Thoracic aorta (tissue), 2 donors: ENCODE measurements around the gene DHFR2. TPM values are rescaled to one million over a fixed set of nuclear protein-coding genes. Genes with fewer than 3 reads are reported as not detected.
A peak's percentile ranks its signal among the peaks of the same experiment; 100 is the strongest.

Experiments used
- ATAC-seq: fragments of 150-250 bp; one replicate; pipeline ENCODE4 v1.8.0; 2017; ENCODE audit warnings: low read depth; ENCODE audit not compliant: insufficient number of reproducible peaks, low FRiP score
- DNase-seq: peaks from one replicate; pipeline ENCODE4 v3.0.0-alpha.2; 2020; ENCODE audit warnings: low spot score
- H3K27ac ChIP-seq, 2 donors: fragments of 200-600 bp; sonication (generic); 1 replicate in 1 of 2; 2 replicates in 1 of 2; pipeline ENCODE4 v1.5.1; 2016; ENCODE audit warnings: mild to moderate bottlenecking in 2 of 2, moderate library complexity in 2 of 2
- H3K27me3 ChIP-seq: fragments of 200-600 bp; sonication (generic); replicated peaks from 2 replicates; pipeline ENCODE4 v1.6.0; 2016; ENCODE audit warnings: mild to moderate bottlenecking; ENCODE audit not compliant: insufficient read depth
- H3K36me3 ChIP-seq: fragments of 200-600 bp; sonication (generic); one replicate; pipeline ENCODE4 v1.5.1; 2016
- H3K4me1 ChIP-seq, 2 donors: fragments of 200-600 bp; sonication (generic); 1 replicate in 1 of 2; 2 replicates in 1 of 2; pipeline versions ENCODE4 v1.5.1 to v1.6.0; 2016; ENCODE audit warnings: low read depth in 2 of 2, mild to moderate bottlenecking in 1 of 2; ENCODE audit not compliant: control insufficient read depth in 1 of 2
- H3K4me3 ChIP-seq: fragments of 200-600 bp; sonication (generic); 2 replicates; pipeline ENCODE4 v1.5.1; 2016; ENCODE audit warnings: mild to moderate bottlenecking
- H3K9me3 ChIP-seq: fragments of 200-600 bp; sonication (generic); 2 replicates; pipeline ENCODE4 v1.5.1; 2016
- total RNA-seq, 2 donors: library from RNA; depleted of rRNA; stranded (reverse); fragments of >200 nt; gene quantifications; one replicate each; pipeline versions ENCODE4 v1.1.0 to v1.2.3, GENCODE V29; 2016
- TF ChIP-seq, protein P1 (sequence below): fragments of 200-600 bp; sonication (generic); IDR thresholded peaks from one replicate; pipeline ENCODE4 v1.5.1; 2019; ENCODE audit warnings: antibody characterized with exemption

DHFR2 gene
- total RNA-seq, 2 donors from 2014 or later: 4.5 to 8.0 TPM

DNA sequence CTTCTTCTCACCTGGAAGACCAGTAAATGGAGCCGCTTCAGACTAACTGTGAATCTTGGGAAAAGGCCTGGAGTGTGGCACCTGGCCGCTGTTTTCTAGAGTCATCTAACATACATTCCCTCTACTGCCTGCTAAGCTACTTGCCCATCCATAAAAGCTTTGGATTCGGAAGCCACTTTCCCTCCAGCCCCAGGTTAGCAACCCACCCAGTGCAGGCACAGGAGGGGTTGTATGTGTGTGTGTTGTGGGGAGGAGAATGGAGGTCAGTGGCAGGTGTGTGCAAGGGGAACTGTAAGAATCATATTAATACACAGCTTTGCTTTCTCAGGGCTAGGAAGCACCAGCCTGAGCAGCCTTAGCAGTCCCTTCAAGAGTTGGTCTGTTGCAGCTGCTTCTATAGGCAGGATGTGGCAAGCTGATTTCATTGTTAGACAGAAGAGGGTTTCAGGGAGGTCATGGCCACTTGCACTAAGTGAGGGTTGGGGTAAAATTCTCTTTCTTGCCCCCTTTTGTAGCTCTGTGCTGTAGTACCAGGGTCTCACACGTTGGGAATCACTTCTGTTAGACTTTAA, 9.1 kb upstream of the DHFR2 start:
- no peak overlapping the region for H3K4me3 ChIP-seq
- no peaks in the 10 kb centered on the region for H3K27me3 ChIP-seq
- DNase-seq: no peak
- no peaks in the 10 kb centered on the region for H3K36me3 ChIP-seq
- H3K9me3 ChIP-seq: no peaks in the 10 kb centered on the region
- no peak for ATAC-seq
- TF ChIP-seq, protein P1, sequence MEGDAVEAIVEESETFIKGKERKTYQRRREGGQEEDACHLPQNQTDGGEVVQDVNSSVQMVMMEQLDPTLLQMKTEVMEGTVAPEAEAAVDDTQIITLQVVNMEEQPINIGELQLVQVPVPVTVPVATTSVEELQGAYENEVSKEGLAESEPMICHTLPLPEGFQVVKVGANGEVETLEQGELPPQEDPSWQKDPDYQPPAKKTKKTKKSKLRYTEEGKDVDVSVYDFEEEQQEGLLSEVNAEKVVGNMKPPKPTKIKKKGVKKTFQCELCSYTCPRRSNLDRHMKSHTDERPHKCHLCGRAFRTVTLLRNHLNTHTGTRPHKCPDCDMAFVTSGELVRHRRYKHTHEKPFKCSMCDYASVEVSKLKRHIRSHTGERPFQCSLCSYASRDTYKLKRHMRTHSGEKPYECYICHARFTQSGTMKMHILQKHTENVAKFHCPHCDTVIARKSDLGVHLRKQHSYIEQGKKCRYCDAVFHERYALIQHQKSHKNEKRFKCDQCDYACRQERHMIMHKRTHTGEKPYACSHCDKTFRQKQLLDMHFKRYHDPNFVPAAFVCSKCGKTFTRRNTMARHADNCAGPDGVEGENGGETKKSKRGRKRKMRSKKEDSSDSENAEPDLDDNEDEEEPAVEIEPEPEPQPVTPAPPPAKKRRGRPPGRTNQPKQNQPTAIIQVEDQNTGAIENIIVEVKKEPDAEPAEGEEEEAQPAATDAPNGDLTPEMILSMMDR: no peak
- no peak overlapping the region for H3K27ac ChIP-seq
- H3K4me1 ChIP-seq: peaks cover 3 to 4% of the 10 kb centered on the region in 2 donors

DNA sequence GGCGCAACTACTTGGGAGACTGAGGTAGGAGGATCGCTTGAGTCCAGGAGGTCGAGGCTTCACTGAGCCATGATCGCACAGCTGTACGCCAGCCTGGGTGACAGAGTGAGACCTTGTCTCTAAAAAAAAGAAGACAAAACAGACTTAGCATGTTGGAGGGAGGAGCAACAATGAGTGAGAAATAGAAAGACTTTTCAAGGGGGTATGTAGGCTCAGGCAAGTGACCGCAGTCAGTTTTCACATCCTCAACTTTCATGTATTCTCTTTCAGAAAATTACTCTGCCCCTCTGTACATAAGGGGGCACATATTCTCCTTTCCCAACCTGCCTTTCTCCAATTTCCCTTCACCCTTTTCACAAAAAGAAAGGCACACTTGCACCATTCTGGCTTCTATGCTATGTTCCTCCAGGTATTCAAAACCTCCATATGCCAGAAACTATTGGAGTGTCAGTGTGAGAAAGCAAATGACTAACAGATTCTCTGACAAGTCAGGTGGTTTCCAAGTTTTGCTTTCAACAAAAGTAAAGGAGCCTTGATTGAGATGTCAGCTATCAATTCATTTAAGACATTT, 7.7 kb upstream of the DHFR2 start:
- Histone ChIP-seq H3K4me3 (no peak overlapping the region), H3K9me3 (no peaks in the 10 kb centered on the region), H3K27me3 (no peaks in the 10 kb centered on the region), H3K4me1 (peaks cover 4 to 13% of the 10 kb centered on the region in 2 donors), H3K36me3 (no peaks in the 10 kb centered on the region), H3K27ac (no peak overlapping the region)
- TF ChIP-seq, protein P1: no peak
- no peak for ATAC-seq
- DNase-seq: no peak

DNA sequence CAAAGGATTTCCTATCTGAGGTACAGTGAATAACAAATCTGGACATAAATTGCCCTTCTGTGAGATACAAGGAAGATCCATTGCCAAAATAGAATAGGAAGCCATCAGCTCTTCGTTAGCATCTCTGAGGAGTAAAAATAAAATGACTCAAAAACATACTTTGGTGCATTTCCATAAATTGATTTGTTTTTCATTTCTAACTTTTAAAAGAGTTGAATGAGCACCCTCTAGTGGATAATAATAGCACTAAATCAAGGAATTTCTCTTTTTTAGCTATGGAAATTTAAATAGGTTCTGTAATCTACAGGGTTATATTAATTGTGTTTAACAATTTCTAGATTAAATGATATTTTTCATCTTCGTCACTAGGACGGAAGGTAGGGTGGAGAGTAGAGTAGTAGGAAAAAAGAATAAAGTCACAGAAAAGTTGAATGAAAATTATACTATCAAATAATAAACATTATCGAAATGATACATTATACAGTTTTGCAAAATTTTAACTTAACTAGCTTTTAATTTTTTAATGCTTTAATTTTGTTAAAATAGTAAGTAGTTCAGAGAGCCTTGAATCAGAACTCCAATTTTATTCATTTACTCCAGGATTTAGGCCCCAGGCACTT, 6.6 kb upstream of the DHFR2 start:
- no peak overlapping the region for H3K27ac ChIP-seq
- H3K4me3 ChIP-seq: peak overlapping the region; percentile 38
- DNase-seq (no peak), ATAC-seq (no peak)
- TF ChIP-seq, protein P1: peak; percentile 65
- no peaks in the 10 kb centered on the region for H3K27me3 ChIP-seq
- no peaks in the 10 kb centered on the region for H3K36me3 ChIP-seq
- peaks cover 12 to 23% of the 10 kb centered on the region in 2 donors for H3K4me1 ChIP-seq
- H3K9me3 ChIP-seq: no peaks in the 10 kb centered on the region

DNA sequence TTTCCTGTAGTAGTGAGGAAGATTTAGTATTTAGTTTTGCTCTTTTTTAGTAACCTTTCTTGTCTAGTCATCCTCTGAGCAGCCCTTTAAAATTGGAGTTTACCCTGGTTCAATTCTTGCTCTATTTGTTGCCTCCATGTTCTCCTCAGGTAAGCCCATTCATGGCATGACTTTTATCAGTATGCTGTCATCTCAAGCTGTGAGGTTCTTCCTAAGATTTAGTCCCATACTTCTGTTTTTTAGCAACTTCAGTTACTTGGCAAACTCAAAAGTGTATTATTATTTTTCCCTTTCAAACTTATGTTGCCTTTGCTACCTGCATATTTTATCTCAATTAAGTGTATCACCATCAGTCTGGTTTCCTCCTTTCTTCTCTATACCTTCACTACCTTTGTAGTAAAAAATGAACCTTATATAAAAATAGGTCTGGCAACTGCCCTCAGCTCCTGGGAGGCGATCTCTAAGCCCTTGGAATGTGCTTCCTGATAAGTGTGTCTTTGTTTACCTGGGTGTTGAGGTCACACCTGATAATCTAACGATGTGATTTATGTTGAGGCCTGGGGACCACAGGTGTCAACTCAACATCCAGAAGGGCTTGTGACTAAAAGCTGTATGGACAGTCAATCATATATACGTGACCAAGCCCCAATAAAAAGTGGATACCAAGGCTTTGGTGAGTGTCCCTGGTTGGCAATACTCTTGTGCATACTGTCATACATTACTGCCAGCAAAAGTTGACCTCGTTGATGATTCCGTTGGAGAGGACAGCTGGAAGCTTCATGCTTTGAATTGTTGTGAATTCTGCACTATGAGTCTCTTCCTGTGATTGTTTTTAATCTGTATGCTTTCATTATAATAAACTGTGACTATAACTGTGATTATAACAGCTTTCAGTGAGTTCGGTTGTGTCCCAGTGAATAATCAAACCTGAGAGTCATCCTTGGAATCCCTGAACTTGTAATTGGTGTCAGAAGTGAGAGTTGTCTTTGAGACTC, 4.1 kb upstream of the DHFR2 start:
- Histone ChIP-seq H3K4me3 (no peak overlapping the region), H3K9me3 (no peaks in the 10 kb centered on the region), H3K4me1 (peaks cover 21 to 36% of the 10 kb centered on the region in 2 donors), H3K27me3 (no peaks in the 10 kb centered on the region), H3K27ac (no peak overlapping the region), H3K36me3 (no peaks in the 10 kb centered on the region)
- ATAC-seq (no peak), DNase-seq (no peak)
- TF ChIP-seq, protein P1: no peak
